ENCODE data around the gene DUSP28. TPM values are rescaled to one million over a fixed set of nuclear protein-coding genes. Genes with fewer than 3 reads are reported as not detected.

DUSP28 gene
- total and polyA plus RNA-seq, 2 experiments from 2014 or later, result 2.7 to 4.3 TPM

DNA sequence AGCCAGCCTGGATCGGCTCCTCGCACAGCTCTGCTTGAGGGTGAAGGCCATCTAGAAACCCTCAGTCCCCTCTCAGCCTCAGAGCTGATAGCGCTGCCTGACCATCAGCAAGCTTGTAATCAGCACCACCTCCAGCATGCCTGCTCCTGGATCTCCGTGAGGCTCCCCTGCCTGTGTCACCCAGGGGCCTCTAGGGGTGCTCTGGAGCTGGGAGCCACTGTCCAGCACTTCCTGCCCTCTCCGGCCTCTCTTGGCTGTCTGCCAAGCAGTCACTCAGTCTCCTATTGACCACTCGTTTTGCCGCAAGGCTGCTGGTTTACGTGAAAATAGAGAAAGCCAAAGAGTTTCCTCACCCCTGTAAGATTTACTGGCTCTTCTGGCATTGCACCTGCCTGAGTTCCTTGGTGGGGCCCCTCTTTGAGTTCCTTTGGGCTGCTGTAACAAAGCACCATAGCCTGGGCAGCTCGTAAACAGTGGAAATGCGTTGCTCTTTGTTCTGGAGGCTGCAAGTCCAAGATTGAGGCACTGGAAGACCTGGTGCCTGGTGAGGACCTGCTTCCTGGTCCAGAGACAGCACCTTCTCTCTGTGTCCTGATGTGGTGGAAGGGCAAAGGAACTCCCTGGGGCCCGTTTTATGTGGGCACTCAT is 44.3 kb downstream of the DUSP28 start (continued):
- TF ChIP-seq, protein P1, sequence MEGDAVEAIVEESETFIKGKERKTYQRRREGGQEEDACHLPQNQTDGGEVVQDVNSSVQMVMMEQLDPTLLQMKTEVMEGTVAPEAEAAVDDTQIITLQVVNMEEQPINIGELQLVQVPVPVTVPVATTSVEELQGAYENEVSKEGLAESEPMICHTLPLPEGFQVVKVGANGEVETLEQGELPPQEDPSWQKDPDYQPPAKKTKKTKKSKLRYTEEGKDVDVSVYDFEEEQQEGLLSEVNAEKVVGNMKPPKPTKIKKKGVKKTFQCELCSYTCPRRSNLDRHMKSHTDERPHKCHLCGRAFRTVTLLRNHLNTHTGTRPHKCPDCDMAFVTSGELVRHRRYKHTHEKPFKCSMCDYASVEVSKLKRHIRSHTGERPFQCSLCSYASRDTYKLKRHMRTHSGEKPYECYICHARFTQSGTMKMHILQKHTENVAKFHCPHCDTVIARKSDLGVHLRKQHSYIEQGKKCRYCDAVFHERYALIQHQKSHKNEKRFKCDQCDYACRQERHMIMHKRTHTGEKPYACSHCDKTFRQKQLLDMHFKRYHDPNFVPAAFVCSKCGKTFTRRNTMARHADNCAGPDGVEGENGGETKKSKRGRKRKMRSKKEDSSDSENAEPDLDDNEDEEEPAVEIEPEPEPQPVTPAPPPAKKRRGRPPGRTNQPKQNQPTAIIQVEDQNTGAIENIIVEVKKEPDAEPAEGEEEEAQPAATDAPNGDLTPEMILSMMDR (conservative IDR thresholded peaks at IDR 0.05; ENCODE audit: low read depth in 2 of 2), result peak; percentile 60 to 66
- no peak for TF ChIP-seq EZH2phosphoT487 (IDR thresholded peaks at IDR 0.05; ENCODE audit: unreplicated experiment)
- no peak for TF ChIP-seq ZNF114 (CRISPR knock-in tag; IDR thresholded peaks at IDR 0.05)

DNA sequence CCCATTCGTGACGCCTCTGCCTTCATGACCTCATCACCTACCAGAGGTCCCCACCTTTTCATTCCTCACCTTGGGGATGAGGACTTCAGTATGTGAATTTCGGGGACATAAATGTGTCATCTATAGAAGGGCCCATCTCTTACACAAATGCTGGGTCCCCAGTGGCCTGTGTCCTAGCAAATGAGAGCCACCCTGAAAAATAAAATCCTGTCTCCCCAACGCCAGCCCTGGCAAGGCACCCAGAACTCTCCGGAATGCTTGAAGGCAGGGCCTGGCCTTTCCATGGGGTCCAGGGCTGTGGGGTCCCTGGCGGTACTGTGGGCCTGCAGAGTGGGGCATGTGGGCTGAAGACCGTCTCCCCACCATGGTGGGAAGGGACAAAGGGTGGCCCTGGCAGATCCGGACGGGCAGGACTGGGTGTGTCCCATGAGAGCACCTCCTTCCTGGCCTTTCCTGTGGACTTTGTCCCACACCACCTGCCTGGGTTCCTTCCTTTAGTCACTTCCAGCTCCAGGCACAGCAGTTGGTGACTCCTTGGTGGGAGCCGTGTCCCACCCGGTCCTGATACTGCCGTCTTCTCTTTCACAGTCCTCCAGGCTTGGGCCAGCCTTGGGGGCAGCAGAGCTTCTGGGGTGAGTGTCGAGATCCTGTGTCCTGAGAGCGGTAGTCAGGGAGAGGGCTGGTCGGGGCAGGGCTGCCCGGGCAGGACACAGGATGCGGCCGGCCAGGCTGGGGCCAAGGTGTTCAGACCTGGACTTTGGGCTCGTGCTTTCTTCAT is 45.0 kb downstream of the DUSP28 start:
- Histone ChIP-seq H3F3A (replicated peaks; ENCODE audit: low read depth) (no peaks in the 10 kb centered on the region), H3K4me3 (no peak overlapping the region), H4K20me1 (replicated peaks; ENCODE audit: insufficient read depth) (no peaks in the 10 kb centered on the region), H2AFZ (no peak overlapping the region), H3K4me2 (no peak overlapping the region), H3K9me2 (ENCODE audit: insufficient read depth) (no peaks in the 10 kb centered on the region), H3K4me1 (ENCODE audit: insufficient read depth) (no peaks in the 10 kb centered on the region), H3K36me3 (ENCODE audit: insufficient read depth) (no peaks in the 10 kb centered on the region), H3K27ac (ENCODE audit: low read depth) (no peak overlapping the region), H3K79me2 (replicated peaks; ENCODE audit: insufficient read depth) (no peaks in the 10 kb centered on the region), H3K27me3 (ENCODE audit: insufficient read depth) (no peaks in the 10 kb centered on the region)
- Mint-ChIP-seq H3K9me3 (no peaks in the 10 kb centered on the region), H3K4me3 (no peak overlapping the region), H3K4me1 (no peaks in the 10 kb centered on the region), H3K27me3 (ENCODE audit: insufficient read depth, low read depth, poor library complexity) (peaks cover 2% of the 10 kb centered on the region), H3K27ac (no peak overlapping the region; the same call in 1 of the 2 replicates), H3K36me3 (ENCODE audit: low read depth) (no peaks in the 10 kb centered on the region; the same call in 2 of the 3 replicates)
- ATAC-seq (no peak), DNase-seq (ENCODE audit: low spot score) (no peak)
- TF ChIP-seq POLR2AphosphoS5 (IDR thresholded peaks at IDR 0.05; ENCODE audit: low read depth), result no peak
- TF ChIP-seq EZH2 (IDR thresholded peaks at IDR 0.05; ENCODE audit: low read depth, unreplicated experiment), result no peak

DNA sequence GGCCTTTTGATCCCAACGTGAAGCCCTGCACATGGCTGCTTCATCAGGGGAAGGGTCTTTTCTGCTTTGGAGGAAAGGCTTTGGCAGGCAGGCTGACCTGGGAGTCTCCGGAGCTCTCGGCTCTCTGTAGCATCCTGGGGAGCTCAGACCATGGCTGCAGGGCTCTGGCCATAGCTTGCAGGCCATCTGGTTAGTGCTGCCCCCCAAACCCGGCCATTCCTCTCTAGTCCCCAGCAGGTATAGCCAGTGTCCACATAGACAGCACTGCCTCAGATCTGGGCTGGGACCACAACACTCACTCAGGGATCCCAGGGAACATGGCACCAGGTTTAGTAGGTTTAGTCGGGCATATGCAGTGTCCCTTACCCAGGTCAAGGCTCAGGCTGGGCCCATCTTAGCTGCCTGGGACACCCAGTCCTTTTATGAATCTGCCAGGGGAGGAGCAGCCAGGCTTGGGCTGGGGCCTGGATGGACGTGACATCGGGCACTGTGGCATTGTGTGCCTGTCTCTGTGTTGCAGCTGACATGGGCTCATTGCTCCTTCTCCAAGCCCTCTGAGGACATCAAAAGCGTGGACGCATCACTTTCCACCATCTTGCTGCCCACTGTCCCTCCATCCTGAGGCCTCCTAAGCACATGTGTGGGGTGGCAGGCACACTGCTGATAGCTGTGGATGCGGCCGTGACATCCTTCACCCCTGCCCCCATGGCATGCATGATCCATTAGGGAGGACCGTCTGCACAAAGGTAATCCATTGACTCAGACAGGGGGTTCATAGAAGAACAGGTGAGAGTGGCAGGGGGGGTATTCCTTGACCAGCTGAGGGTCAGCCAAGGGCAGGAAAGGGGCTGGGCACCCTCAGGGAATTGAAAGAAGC is 45.9 kb downstream of the DUSP28 start:
- H3K4me1 ChIP-seq (ENCODE audit: insufficient read depth), result no peaks in the 10 kb centered on the region
- Mint-ChIP-seq H3K36me3 (ENCODE audit: low read depth) (no peaks in the 10 kb centered on the region; the same call in 2 of the 3 replicates), H3K4me1 (no peaks in the 10 kb centered on the region), H3K27me3 (ENCODE audit: insufficient read depth, low read depth, poor library complexity) (peaks cover 2% of the 10 kb centered on the region), H3K27ac (no peak overlapping the region; the same call in 1 of the 2 replicates), H3K4me3 (no peak overlapping the region), H3K9me3 (no peaks in the 10 kb centered on the region)
- no peaks in the 10 kb centered on the region for H3K36me3 ChIP-seq (ENCODE audit: insufficient read depth)
- no peaks in the 10 kb centered on the region for H4K20me1 ChIP-seq (replicated peaks; ENCODE audit: insufficient read depth)
- H3K9me2 ChIP-seq (ENCODE audit: insufficient read depth), result no peaks in the 10 kb centered on the region
- H3K79me2 ChIP-seq (replicated peaks; ENCODE audit: insufficient read depth), result no peaks in the 10 kb centered on the region
- H2AFZ ChIP-seq, result no peak overlapping the region
- DNase-seq (ENCODE audit: low spot score), result no peak
- ATAC-seq, result no peak
- H3K27ac ChIP-seq (ENCODE audit: low read depth), result no peak overlapping the region
- no peak overlapping the region for H3K4me2 ChIP-seq
- no peaks in the 10 kb centered on the region for H3F3A ChIP-seq (replicated peaks; ENCODE audit: low read depth)
- H3K27me3 ChIP-seq (ENCODE audit: insufficient read depth), result no peaks in the 10 kb centered on the region
- H3K4me3 ChIP-seq, result no peak overlapping the region
- TF ChIP-seq CREB1 (CRISPR knock-in tag; IDR thresholded peaks at IDR 0.05; ENCODE audit: low read depth) (no peak), EZH2 (IDR thresholded peaks at IDR 0.05; ENCODE audit: low read depth, unreplicated experiment) (no peak), ZNF114 (CRISPR knock-in tag; IDR thresholded peaks at IDR 0.05) (no peak), POLR2AphosphoS5 (IDR thresholded peaks at IDR 0.05; ENCODE audit: low read depth) (no peak), ZNF331 (CRISPR knock-in tag; IDR thresholded peaks at IDR 0.05; ENCODE audit: low read depth) (no peak), JUNB (IDR thresholded peaks at IDR 0.05; ENCODE audit: unreplicated experiment) (no peak)
- TF ChIP-seq, protein P1 (conservative IDR thresholded peaks at IDR 0.05; ENCODE audit: low read depth in 2 of 2), result no peak
- TF ChIP-seq, protein P2, sequence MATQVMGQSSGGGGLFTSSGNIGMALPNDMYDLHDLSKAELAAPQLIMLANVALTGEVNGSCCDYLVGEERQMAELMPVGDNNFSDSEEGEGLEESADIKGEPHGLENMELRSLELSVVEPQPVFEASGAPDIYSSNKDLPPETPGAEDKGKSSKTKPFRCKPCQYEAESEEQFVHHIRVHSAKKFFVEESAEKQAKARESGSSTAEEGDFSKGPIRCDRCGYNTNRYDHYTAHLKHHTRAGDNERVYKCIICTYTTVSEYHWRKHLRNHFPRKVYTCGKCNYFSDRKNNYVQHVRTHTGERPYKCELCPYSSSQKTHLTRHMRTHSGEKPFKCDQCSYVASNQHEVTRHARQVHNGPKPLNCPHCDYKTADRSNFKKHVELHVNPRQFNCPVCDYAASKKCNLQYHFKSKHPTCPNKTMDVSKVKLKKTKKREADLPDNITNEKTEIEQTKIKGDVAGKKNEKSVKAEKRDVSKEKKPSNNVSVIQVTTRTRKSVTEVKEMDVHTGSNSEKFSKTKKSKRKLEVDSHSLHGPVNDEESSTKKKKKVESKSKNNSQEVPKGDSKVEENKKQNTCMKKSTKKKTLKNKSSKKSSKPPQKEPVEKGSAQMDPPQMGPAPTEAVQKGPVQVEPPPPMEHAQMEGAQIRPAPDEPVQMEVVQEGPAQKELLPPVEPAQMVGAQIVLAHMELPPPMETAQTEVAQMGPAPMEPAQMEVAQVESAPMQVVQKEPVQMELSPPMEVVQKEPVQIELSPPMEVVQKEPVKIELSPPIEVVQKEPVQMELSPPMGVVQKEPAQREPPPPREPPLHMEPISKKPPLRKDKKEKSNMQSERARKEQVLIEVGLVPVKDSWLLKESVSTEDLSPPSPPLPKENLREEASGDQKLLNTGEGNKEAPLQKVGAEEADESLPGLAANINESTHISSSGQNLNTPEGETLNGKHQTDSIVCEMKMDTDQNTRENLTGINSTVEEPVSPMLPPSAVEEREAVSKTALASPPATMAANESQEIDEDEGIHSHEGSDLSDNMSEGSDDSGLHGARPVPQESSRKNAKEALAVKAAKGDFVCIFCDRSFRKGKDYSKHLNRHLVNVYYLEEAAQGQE (IDR thresholded peaks at IDR 0.05; ENCODE audit: unreplicated experiment), result no peak

Measured in GM23338 (cell line).